ENCODE results near the gene DPF1.

DNA sequence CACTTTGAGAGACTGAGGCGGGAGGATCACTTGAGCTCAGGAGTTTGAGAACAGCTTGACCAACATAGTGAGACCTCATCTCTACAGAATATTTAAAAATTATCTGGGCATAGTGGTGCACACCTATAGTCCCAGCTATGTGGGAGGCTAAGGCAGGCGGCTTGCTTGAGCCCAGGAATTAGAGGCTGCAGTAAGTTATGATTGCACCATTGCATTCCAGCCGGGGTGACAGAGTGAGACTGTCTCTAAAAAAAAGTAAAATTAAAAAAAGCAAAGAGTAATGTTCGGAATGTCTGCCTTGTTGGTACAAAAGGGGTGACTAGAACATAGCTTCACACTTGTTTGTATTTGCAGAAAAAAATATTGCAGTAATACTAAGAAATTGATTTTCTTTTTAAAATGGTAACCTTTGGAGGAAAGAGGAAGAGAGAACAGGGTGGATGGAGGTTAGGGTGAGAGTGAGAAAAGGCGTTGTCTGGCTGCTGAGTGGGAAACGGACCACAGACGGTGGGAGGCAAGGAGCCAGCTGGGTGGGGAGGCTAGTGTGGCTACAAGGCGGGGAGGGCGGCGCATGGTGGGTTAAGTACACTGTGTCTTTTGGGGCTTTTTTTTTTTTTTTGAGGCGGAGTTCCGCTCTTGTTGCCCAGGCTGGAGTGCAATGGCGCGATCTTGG, 21.9 kb upstream of the DPF1 start:
- no peak for TF ChIP-seq EZH2phosphoT487 (IDR thresholded peaks at IDR 0.05; ENCODE audit: borderline replicate concordance, low read length)
- TF ChIP-seq, protein P1, sequence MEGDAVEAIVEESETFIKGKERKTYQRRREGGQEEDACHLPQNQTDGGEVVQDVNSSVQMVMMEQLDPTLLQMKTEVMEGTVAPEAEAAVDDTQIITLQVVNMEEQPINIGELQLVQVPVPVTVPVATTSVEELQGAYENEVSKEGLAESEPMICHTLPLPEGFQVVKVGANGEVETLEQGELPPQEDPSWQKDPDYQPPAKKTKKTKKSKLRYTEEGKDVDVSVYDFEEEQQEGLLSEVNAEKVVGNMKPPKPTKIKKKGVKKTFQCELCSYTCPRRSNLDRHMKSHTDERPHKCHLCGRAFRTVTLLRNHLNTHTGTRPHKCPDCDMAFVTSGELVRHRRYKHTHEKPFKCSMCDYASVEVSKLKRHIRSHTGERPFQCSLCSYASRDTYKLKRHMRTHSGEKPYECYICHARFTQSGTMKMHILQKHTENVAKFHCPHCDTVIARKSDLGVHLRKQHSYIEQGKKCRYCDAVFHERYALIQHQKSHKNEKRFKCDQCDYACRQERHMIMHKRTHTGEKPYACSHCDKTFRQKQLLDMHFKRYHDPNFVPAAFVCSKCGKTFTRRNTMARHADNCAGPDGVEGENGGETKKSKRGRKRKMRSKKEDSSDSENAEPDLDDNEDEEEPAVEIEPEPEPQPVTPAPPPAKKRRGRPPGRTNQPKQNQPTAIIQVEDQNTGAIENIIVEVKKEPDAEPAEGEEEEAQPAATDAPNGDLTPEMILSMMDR (IDR thresholded peaks at IDR 0.05; ENCODE audit: low read depth, low read length, poor library complexity, severe bottlenecking): no peak

Data from DOHH2 (cell line).